Uterus (tissue), 4 donors: ENCODE measurements around the gene SF3B3. TPM values are rescaled to one million over a fixed set of nuclear protein-coding genes. Genes with fewer than 3 reads are reported as not detected.

ENCODE experiments used
- DNase-seq, 2 donors: peaks; one replicate each; pipeline ENCODE4 v3.0.0-alpha.2; 2019 to 2020
- H3K27ac ChIP-seq, 2 donors: fragments of 200-600 bp; sonication (generic); 1 replicate in 1 of 2; 2 replicates in 1 of 2; pipeline ENCODE4 v1.5.1; 2016 to 2018
- H3K27me3 ChIP-seq, 2 donors: fragments of 200-600 bp; sonication (generic); one replicate each; pipeline ENCODE4 v1.5.1; 2018 to 2019; ENCODE audit warnings: control low read depth in 1 of 2
- H3K36me3 ChIP-seq, 2 donors: fragments of 200-600 bp; sonication (generic); one replicate each; pipeline ENCODE4 v1.5.1; 2019; ENCODE audit warnings: control low read depth in 1 of 2
- H3K4me1 ChIP-seq, 2 donors: fragments of 200-600 bp; sonication (generic); one replicate each; pipeline ENCODE4 v1.5.1; 2018 to 2019; ENCODE audit warnings: control low read depth in 1 of 2
- H3K4me3 ChIP-seq, 2 donors: fragments of 200-600 bp; sonication (generic); 1 replicate in 1 of 2; 2 replicates in 1 of 2; pipeline ENCODE4 v1.5.1; 2018 to 2019; ENCODE audit warnings: mild to moderate bottlenecking in 1 of 2
- H3K9me3 ChIP-seq, 2 donors: fragments of 200-600 bp; sonication (generic); one replicate each; pipeline ENCODE4 v1.5.1; 2019; ENCODE audit warnings: control low read depth in 1 of 2
- POLR2A ChIP-seq, 2 donors: fragments of 450-650 bp; IDR thresholded peaks; one replicate each; pipeline ENCODE4 v1.6.1; 2016; ENCODE audit warnings: antibody characterized with exemption in 2 of 2, mild to moderate bottlenecking in 1 of 2, moderate library complexity in 1 of 2
- intact Hi-C: fragments of 100-400 bp; cut with DNase I; formaldehyde crosslinking; loops from one replicate; pipeline ENCODE4 v1.15.1; 2023; ENCODE audit warnings: low total_unique reads
- total RNA-seq, 4 donors: library from RNA; depleted of rRNA in 3 of 4; stranded (reverse); fragments of >200 nt in 3 of 4; gene quantifications; one replicate each; pipeline versions ENCODE4 v1.1.0 to v1.2.4, GENCODE V29; 2014 to 2023
- TF ChIP-seq, protein P1 (sequence below), 4 experiments: fragments of 200-600 bp in 2 of 4; fragments of 450-650 bp in 2 of 4; sonication (generic) in 2 of 4; IDR thresholded peaks; one replicate each; pipeline ENCODE4 v1.5.1; 2016 to 2019; ENCODE audit warnings: antibody characterized with exemption in 4 of 4, mild to moderate bottlenecking in 2 of 4, moderate library complexity in 1 of 4
- donor health status: DM: yes; HTN: yes; CAD: no.

Gene SF3B3
- total RNA-seq, 4 donors from 2014 or later = 24.3 to 244 (median 145) TPM

DNA sequence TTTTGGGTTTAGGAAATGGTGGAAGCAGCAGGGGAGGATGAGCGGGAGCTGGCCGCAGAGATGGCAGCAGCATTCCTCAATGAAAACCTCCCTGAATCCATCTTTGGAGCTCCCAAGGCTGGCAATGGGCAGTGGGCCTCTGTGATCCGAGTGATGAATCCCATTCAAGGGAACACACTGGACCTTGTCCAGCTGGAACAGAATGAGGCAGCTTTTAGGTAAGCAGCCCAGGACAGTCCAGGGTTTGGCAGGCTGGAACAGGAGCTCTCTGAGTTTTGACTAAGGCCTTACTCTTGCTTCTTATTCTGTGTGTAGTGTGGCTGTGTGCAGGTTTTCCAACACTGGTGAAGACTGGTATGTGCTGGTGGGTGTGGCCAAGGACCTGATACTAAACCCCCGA is 41.4 kb downstream of the SF3B3 start:
- no peak overlapping the region for H3K27ac ChIP-seq
- intact Hi-C loops = no loop called here
- no peaks in the 10 kb centered on the region for H3K9me3 ChIP-seq
- no peak overlapping the region for H3K4me3 ChIP-seq
- no peaks in the 10 kb centered on the region for H3K36me3 ChIP-seq
- H3K27me3 ChIP-seq = no peaks in the 10 kb centered on the region
- DNase-seq = no peak
- H3K4me1 ChIP-seq = no peaks in the 10 kb centered on the region
- TF ChIP-seq POLR2A (IDR thresholded peaks at IDR 0.05) = no peak
- TF ChIP-seq, protein P1, sequence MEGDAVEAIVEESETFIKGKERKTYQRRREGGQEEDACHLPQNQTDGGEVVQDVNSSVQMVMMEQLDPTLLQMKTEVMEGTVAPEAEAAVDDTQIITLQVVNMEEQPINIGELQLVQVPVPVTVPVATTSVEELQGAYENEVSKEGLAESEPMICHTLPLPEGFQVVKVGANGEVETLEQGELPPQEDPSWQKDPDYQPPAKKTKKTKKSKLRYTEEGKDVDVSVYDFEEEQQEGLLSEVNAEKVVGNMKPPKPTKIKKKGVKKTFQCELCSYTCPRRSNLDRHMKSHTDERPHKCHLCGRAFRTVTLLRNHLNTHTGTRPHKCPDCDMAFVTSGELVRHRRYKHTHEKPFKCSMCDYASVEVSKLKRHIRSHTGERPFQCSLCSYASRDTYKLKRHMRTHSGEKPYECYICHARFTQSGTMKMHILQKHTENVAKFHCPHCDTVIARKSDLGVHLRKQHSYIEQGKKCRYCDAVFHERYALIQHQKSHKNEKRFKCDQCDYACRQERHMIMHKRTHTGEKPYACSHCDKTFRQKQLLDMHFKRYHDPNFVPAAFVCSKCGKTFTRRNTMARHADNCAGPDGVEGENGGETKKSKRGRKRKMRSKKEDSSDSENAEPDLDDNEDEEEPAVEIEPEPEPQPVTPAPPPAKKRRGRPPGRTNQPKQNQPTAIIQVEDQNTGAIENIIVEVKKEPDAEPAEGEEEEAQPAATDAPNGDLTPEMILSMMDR (IDR thresholded peaks at IDR 0.05) = no peak

DNA sequence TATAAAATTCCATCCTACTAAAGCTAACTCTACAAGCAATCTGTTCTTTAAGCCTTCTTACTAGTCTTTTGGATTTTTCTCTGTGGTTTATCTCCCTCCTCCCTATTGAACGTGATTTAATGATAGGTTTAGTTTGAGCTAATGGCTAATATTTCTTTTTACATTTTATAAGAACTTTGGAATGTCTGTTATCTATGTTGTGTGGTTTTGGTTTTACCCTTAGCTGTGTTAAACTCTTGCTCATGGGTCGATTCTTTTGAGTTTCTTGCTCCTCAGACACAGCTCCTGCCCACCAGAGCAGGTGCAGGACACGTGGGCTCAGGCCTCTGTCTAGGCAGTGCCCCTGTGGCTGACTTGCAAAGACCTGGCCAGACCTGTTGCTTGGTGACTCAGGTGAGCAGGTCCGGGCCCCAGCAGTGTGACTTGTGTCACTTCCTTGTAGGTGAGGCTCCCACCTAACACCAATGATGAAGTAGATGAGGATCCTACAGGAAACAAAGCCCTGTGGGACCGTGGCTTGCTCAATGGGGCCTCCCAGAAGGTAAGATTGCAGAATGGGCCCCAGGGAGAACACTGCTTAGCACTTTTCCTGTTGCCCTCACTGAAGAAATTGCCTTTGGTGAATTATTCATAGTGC is 45.1 kb downstream of the SF3B3 start:
- Histone ChIP-seq H3K27ac (no peak overlapping the region), H3K4me3 (no peak overlapping the region), H3K27me3 (no peaks in the 10 kb centered on the region), H3K4me1 (no peaks in the 10 kb centered on the region), H3K9me3 (no peaks in the 10 kb centered on the region), H3K36me3 (no peaks in the 10 kb centered on the region)
- TF ChIP-seq, protein P1 (IDR thresholded peaks at IDR 0.05) = no peak
- TF ChIP-seq POLR2A (IDR thresholded peaks at IDR 0.05) = no peak
- intact Hi-C loops = no loop called here
- DNase-seq = no peak

DNA sequence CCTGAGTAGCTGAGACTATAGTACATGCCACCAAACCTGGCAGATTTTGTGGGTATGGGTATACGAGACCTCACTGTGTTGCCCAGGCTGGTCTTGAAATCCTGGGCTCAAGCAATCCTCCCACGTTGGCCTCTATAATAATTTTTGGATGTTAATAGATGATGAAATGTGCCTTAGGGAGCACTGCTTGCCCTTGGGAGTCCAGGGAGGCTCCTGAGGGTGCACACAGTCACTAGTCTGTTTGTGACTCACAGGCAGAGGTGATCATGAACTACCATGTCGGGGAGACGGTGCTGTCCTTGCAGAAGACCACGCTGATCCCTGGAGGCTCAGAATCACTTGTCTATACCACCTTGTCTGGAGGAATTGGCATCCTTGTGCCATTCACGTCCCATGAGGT is 46.1 kb downstream of the SF3B3 start:
- Histone ChIP-seq H3K27me3 (no peaks in the 10 kb centered on the region), H3K9me3 (no peaks in the 10 kb centered on the region), H3K36me3 (no peaks in the 10 kb centered on the region), H3K4me3 (no peak overlapping the region), H3K4me1 (no peaks in the 10 kb centered on the region), H3K27ac (no peak overlapping the region)
- intact Hi-C loops = no loop called here
- DNase-seq = no peak
- TF ChIP-seq, protein P1 (IDR thresholded peaks at IDR 0.05) = no peak
- TF ChIP-seq POLR2A (IDR thresholded peaks at IDR 0.05) = no peak

DNA sequence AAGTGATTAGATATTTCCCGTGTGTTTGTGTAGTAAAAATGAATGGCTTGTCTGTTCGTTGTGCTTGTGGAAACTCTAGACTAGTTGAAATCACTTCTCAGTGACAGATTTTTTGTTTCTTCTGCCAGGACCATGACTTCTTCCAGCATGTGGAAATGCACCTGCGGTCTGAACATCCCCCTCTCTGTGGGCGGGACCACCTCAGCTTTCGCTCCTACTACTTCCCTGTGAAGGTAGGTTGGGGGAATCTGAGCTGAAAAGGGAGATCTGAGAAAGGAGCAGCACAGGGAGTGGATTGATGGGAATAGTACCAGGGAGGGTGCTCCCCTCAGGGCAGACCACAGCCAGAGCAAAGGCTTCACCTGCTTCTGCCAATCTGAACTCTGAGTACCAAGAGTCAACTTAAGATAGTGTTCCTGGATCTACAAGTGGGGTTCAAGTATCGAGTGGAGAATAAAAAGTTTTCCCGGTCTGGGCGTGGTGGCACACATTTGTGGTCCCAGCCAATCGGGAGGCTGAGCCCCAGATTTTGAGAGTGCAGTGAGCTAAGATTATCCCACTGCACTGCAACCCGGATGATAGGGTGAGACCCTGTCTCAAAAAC is 47.5 kb downstream of the SF3B3 start:
- Histone ChIP-seq H3K27me3 (no peaks in the 10 kb centered on the region), H3K9me3 (no peaks in the 10 kb centered on the region), H3K4me3 (no peak overlapping the region), H3K4me1 (no peaks in the 10 kb centered on the region), H3K36me3 (no peaks in the 10 kb centered on the region), H3K27ac (no peak overlapping the region)
- intact Hi-C loops = no loop called here
- no peak for TF ChIP-seq POLR2A (IDR thresholded peaks at IDR 0.05)
- TF ChIP-seq, protein P1 (IDR thresholded peaks at IDR 0.05) = no peak
- no peak for DNase-seq

DNA sequence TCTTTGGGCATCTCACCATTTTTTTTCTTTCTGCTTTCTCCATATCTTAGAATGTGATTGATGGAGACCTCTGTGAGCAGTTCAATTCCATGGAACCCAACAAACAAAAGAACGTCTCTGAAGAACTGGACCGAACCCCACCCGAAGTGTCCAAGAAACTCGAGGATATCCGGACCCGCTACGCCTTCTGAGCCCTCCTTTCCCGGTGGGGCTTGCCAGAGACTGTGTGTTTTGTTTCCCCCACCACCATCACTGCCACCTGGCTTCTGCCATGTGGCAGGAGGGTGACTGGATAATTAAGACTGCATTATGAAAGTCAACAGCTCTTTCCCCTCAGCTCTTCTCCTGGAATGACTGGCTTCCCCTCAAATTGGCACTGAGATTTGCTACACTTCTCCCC is 48.0 kb downstream of the SF3B3 start:
- H3K4me1 ChIP-seq = no peaks in the 10 kb centered on the region
- H3K27me3 ChIP-seq = no peaks in the 10 kb centered on the region
- intact Hi-C loops = no loop called here
- no peak for DNase-seq
- no peak for TF ChIP-seq POLR2A (IDR thresholded peaks at IDR 0.05)
- TF ChIP-seq, protein P1 (IDR thresholded peaks at IDR 0.05) = no peak
- no peak overlapping the region for H3K4me3 ChIP-seq
- peak overlapping the region in 1 of 2 donors; percentile 62 for H3K27ac ChIP-seq
- H3K9me3 ChIP-seq = no peaks in the 10 kb centered on the region
- no peaks in the 10 kb centered on the region for H3K36me3 ChIP-seq
